Bronchial epithelial cell (primary cell): ENCODE results near the gene FMNL3. TPM values are rescaled to one million over a fixed set of nuclear protein-coding genes. Genes with fewer than 3 reads are reported as not detected.
A peak's percentile ranks its signal among the peaks of the same experiment; 100 is the strongest.

ENCODE experiments used
- DNase-seq: peaks from one replicate; pipeline ENCODE4 v3.0.0-alpha.2; 2010; ENCODE audit warnings: low read depth
- FAIRE-seq: peaks from 2 replicates; lab custom pipeline; 2011; peaks lifted over from hg19 to GRCh38; lab: Jason Lieb, UNC
- H3K27me3 ChIP-seq: 2 replicates; pipeline ENCODE4 v1.5.1; 2011; ENCODE audit warnings: low read length; ENCODE audit not compliant: control insufficient read depth, insufficient read depth
- H3K36me3 ChIP-seq: 2 replicates; pipeline ENCODE4 v1.5.1; 2011; ENCODE audit warnings: low read length; ENCODE audit not compliant: control insufficient read depth, insufficient read depth
- H3K4me3 ChIP-seq: 2 replicates; pipeline ENCODE4 v1.5.1; 2011; ENCODE audit warnings: mild to moderate bottlenecking, low read depth, low read length, control low read depth
- total RNA-seq: library from RNA; depleted of rRNA; stranded (reverse); fragments of >200 nt; gene quantifications from 2 replicates; pipeline ENCODE4 v1.2.1, GENCODE V29; 2014
- TF ChIP-seq, protein P1 (sequence below): IDR thresholded peaks from 2 replicates; pipeline ENCODE4 v1.5.1; 2011; ENCODE audit warnings: mild to moderate bottlenecking, moderate library complexity, low read length, control low read depth, inconsistent platforms; ENCODE audit not compliant: insufficient read depth, severe bottlenecking

FMNL3 gene
- total RNA-seq, 1 donor from 2014 or later = 2.6 TPM

- FAIRE-seq = no peak
- Histone ChIP-seq H3K27me3 (no peaks in the 10 kb centered on the region), H3K36me3 (no peaks in the 10 kb centered on the region), H3K4me3 (no peak overlapping the region)
- peak; percentile 38 for DNase-seq
- TF ChIP-seq, protein P1, sequence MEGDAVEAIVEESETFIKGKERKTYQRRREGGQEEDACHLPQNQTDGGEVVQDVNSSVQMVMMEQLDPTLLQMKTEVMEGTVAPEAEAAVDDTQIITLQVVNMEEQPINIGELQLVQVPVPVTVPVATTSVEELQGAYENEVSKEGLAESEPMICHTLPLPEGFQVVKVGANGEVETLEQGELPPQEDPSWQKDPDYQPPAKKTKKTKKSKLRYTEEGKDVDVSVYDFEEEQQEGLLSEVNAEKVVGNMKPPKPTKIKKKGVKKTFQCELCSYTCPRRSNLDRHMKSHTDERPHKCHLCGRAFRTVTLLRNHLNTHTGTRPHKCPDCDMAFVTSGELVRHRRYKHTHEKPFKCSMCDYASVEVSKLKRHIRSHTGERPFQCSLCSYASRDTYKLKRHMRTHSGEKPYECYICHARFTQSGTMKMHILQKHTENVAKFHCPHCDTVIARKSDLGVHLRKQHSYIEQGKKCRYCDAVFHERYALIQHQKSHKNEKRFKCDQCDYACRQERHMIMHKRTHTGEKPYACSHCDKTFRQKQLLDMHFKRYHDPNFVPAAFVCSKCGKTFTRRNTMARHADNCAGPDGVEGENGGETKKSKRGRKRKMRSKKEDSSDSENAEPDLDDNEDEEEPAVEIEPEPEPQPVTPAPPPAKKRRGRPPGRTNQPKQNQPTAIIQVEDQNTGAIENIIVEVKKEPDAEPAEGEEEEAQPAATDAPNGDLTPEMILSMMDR = no peak
Observed at GRCh38 chr12:49703647-49704137, 3.5 kb downstream of the FMNL3 start.

DNA sequence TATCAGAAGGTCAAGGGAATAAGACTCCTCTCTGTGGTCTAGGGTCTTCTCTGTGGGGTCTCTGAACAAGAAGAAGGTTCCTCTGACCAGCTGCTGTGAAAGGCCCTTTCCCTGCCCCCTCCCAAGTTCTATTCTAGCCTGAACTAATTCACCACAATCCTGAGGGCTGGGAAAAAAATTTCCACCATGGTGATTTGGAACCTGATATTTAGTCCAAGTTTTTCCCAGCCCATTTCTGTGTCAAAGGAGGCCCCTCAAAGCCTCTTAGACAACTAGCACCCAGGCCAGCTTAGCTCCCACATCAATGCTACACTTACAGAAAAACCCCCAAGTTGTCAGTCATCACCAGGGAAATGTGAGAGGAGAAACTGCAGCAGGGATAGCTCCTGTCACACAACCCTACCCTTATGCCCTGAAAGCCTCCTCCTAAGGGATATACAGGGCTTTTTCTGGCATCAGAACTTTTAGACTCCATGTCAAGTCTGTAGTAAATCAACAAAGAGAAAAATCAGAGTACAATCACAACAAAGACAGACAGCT, 4.5 kb downstream of the FMNL3 start:
- Histone ChIP-seq H3K36me3 (no peaks in the 10 kb centered on the region), H3K4me3 (no peak overlapping the region), H3K27me3 (no peaks in the 10 kb centered on the region)
- TF ChIP-seq, protein P1 = no peak
- FAIRE-seq (no peak), DNase-seq (no peak)

- Histone ChIP-seq H3K27me3 (no peaks in the 10 kb centered on the region), H3K36me3 (no peaks in the 10 kb centered on the region), H3K4me3 (no peak overlapping the region)
- DNase-seq (no peak), FAIRE-seq (no peak)
- TF ChIP-seq, protein P1 = no peak
Observed at GRCh38 chr12:49702009-49702408, 5.2 kb downstream of the FMNL3 start.

DNA sequence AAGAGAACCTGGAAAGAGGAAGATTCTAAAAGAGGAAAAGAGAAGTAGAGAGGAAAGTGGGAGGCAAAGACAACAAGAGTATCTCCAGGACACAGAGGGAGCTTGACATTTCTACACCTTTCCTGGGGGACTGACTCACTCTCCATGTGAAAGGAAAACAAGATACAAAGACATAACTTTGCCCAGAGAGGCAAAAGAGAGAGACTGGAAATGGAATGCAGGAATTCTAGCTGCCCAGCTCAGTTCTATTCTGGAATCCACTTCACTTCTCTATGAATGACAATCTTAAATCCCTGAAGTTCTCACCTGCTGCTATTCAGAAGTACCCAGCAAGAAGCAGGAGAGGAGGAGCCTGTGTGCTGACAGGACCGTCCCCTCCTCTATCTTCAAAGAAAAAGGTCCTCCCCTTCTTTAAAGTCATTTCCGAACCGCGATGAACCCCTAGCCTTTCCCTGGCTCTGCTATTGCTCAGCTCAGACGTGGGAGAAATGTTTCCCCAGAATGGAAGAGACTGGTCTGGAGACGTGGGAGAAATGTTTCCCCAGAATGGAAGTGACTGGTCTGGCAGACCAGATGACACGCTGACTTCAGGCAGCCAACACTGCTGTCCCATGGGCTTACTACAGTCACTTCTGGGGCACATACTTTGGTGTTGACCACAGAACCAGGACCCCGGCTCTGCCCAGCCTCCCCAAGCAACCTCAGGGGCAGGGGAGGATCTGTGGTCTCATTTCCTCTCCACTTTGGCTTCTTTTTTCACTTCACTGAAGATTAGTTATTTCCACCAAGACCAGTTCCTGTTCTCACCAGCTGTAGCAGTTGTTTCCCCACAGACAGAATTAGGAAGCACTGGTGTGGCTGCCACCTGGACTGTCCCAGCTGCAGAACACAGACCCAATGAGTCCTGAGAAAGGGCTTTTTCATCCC, 8.3 kb downstream of the FMNL3 start:
- H3K36me3 ChIP-seq = no peaks in the 10 kb centered on the region
- H3K4me3 ChIP-seq = no peak overlapping the region
- TF ChIP-seq, protein P1 = no peak
- no peak for FAIRE-seq
- DNase-seq = peak; percentile 60
- H3K27me3 ChIP-seq = no peaks in the 10 kb centered on the region

DNA sequence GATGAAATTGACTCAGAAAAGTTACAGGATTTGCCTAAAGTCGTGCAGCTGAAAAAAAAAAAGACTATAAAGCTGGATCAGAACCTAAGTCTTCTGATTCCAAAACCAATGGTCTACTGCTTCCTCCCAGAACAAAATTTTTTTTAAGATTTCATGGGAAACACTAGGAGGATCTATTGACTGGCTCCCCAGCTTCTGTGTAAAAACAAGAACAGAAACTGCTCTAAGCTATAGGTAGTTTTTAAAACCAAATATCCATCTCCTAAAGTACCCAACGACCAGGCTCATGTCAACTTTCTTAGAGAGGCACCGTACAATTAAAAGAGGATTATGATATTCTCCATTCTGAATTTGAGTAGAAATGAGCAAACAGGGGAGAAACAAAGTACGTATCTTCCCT, 9.4 kb downstream of the FMNL3 start:
- H3K36me3 ChIP-seq = no peaks in the 10 kb centered on the region
- FAIRE-seq = no peak
- no peak for DNase-seq
- no peak overlapping the region for H3K4me3 ChIP-seq
- no peaks in the 10 kb centered on the region for H3K27me3 ChIP-seq
- TF ChIP-seq, protein P1 = no peak
